Testis (tissue), 2 donors: Measurements from ENCODE around the gene KCNG1.

ENCODE experiments used
- CTCF ChIP-seq, 3 experiments: fragments of 450-650 bp in 2 of 3; fragments of 200-600 bp in 1 of 3; sonication (generic) in 1 of 3; IDR thresholded peaks; one replicate each; pipeline ENCODE4 v1.5.1; 2016 to 2019; ENCODE audit warnings: antibody characterized with exemption in 3 of 3, mild to moderate bottlenecking in 2 of 3, moderate library complexity in 1 of 3
- POLR2A ChIP-seq: fragments of 450-650 bp; IDR thresholded peaks from one replicate; pipeline ENCODE4 v1.6.1; 2017; ENCODE audit warnings: antibody characterized with exemption, mild to moderate bottlenecking, moderate library complexity

- TF ChIP-seq CTCF (IDR thresholded peaks at IDR 0.05) (no peak), POLR2A (no peak)
These were observed 45.6 kb downstream of the KCNG1 start for GRCh38 chr20:50977066-50978021.
